Measurements from ENCODE around the gene PDGFD. TPM values are rescaled to one million over a fixed set of nuclear protein-coding genes. Genes with fewer than 3 reads are reported as not detected.

PDGFD gene
- total RNA-seq, result 2.0 and 2.3 TPM in 2 replicates

DNA sequence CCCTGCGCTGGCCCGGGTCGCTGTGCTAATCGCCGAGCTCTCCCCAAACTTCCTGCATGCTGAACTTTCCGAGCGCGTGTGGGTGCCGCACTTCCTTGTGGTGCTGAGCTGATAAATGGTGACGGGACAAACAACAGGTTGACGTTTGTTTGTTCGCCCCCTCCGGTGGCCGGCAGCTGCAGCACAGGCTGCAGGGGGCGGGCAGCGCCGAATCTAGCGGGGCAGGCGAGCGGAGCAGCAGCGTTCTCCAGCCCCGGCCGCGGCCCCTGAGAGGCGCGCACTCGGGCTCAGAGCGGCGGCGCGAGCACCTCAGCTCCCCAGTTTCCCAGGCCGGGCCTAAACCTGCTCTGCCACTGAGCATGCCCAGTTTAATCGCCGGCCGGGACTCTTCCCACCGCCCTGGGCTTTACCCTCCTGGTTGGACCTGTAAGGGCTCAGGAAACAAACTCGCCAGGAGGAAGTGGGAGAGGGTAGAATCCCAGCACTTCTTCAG, at the start of gene PDGFD:
Gene PDGFD, minus strand, starts transcription at position 120 of the 493 bp plus-strand sequence.

DNA sequence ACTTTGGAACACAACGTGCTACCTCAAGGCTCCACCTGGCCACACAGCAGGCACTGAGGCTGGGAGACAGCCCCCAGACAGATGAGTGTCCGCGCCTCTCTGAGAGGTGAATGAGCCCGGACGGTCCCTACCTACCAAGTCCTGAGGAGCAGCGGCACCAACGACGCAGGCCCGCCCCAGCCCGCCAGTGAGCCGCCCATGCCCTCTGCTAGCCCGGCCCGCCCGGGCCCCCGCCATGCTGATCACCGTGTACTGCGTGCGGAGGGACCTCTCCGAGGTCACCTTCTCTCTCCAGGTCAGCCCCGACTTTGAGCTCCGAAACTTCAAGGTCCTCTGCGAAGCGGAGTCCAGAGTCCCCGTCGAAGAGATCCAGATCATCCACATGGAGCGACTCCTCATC, 127.4 kb downstream of the PDGFD start, which contains the start of gene DDI1:
Gene DDI1, plus strand, starts transcription at position 53 of the 400 bp plus-strand sequence. Its CDS starts 183 bp downstream, at position 236.

Other genes with a start within 250 kb of the PDGFD start
- not detected in 2 replicates for gene DDI1, start 127.5 kb downstream of the PDGFD start, total RNA-seq